GM12891 (cell line): Measurements from ENCODE around the gene EHD3.

Experiments used
- POLR2A ChIP-seq: IDR thresholded peaks from 2 replicates; pipeline ENCODE4 v1.6.1; 2011; ENCODE audit warnings: low read depth, low read length, control low read depth
- POLR2AphosphoS5 ChIP-seq: IDR thresholded peaks from 2 replicates; pipeline ENCODE4 v1.6.1; 2011; ENCODE audit warnings: low read depth, low read length, control low read depth
- POU2F2 ChIP-seq: IDR thresholded peaks from 2 replicates; pipeline ENCODE4 v1.6.1; 2011; ENCODE audit warnings: low read depth, mild to moderate bottlenecking, control low read depth, low read length, moderate library complexity

- TF ChIP-seq POLR2AphosphoS5 (no peak), POLR2A (no peak), POU2F2 (no peak)
Observed at GRCh38 chr2:31296641-31297287, 62.8 kb downstream of the EHD3 start.
